ENCODE results near the gene MRPL12.

MRPL12 gene

GRCh38 chr17:81680150-81680549 is 23.0 kb upstream of the MRPL12 start:
- no peak overlapping the region for H3K4me2 ChIP-seq (ENCODE audit: insufficient read depth, low read length)
- H3K4me1 ChIP-seq (ENCODE audit: insufficient read depth, low read length): peaks cover 26% of the 10 kb centered on the region

GRCh38 chr17:81681672-81682071 is 21.5 kb upstream of the MRPL12 start:
- peaks cover 39% of the 10 kb centered on the region for H3K36me3 ChIP-seq (ENCODE audit: insufficient read depth, low read length)
- H2AFZ ChIP-seq (ENCODE audit: low read depth, low read length): no peak overlapping the region
- H3K27me3 ChIP-seq (ENCODE audit: insufficient read depth, low read length, poor library complexity): no peaks in the 10 kb centered on the region
- no peak overlapping the region for H3K27ac ChIP-seq (ENCODE audit: low read length)
- H4K20me1 ChIP-seq (ENCODE audit: insufficient read depth, low read length): peaks cover 35% of the 10 kb centered on the region
- no peak for DNase-seq
- no peak overlapping the region for H3K4me3 ChIP-seq (ENCODE audit: low read depth in 1 of 2, low read length in 2 of 2)
- ATAC-seq (ENCODE audit: insufficient read depth, low read depth): no peak
- H3K79me2 ChIP-seq (ENCODE audit: insufficient read depth, low read length): peaks cover 60% of the 10 kb centered on the region
- peak overlapping the region; percentile 79; the same call in 1 of the 2 replicates for H3K4me2 ChIP-seq (ENCODE audit: insufficient read depth, low read length)
- no peak for TF ChIP-seq CTCF (IDR thresholded peaks at IDR 0.05; ENCODE audit: borderline replicate concordance, extremely low read depth, low read length, poor library complexity, severe bottlenecking)
- no peak for TF ChIP-seq EZH2 (IDR thresholded peaks at IDR 0.05; ENCODE audit: borderline replicate concordance, low read depth, low read length, severe bottlenecking)
- no peak overlapping the region; the same call in 1 of the 2 replicates for H3K9ac ChIP-seq (ENCODE audit: low read depth, low read length)
- H3K4me1 ChIP-seq (ENCODE audit: insufficient read depth, low read length): peaks cover 40% of the 10 kb centered on the region
- no peaks in the 10 kb centered on the region for H3K9me3 ChIP-seq (ENCODE audit: insufficient read depth, low read length, severe bottlenecking)

More at GRCh38 chr17:81680150-81680549, 23.0 kb upstream of the MRPL12 start:
- TF ChIP-seq EZH2 (IDR thresholded peaks at IDR 0.05; ENCODE audit: borderline replicate concordance, low read depth, low read length, severe bottlenecking) (no peak), CTCF (IDR thresholded peaks at IDR 0.05; ENCODE audit: borderline replicate concordance, extremely low read depth, low read length, poor library complexity, severe bottlenecking) (no peak)
- Histone ChIP-seq H3K4me3 (ENCODE audit: low read depth in 1 of 2, low read length in 2 of 2) (no peak overlapping the region), H3K27ac (ENCODE audit: low read length) (no peak overlapping the region), H3K27me3 (ENCODE audit: insufficient read depth, low read length, poor library complexity) (no peaks in the 10 kb centered on the region), H3K36me3 (ENCODE audit: insufficient read depth, low read length) (peaks cover 28% of the 10 kb centered on the region), H3K79me2 (ENCODE audit: insufficient read depth, low read length) (peaks cover 45% of the 10 kb centered on the region), H3K9me3 (ENCODE audit: insufficient read depth, low read length, severe bottlenecking) (no peaks in the 10 kb centered on the region), H3K9ac (ENCODE audit: low read depth, low read length) (no peak overlapping the region), H4K20me1 (ENCODE audit: insufficient read depth, low read length) (peaks cover 22% of the 10 kb centered on the region), H2AFZ (ENCODE audit: low read depth, low read length) (no peak overlapping the region)
- DNase-seq: no peak
- no peak for ATAC-seq (ENCODE audit: insufficient read depth, low read depth)

- Histone ChIP-seq H3K9me3 (ENCODE audit: insufficient read depth, low read length, severe bottlenecking) (no peaks in the 10 kb centered on the region), H3K36me3 (ENCODE audit: insufficient read depth, low read length) (peaks cover 49% of the 10 kb centered on the region), H3K4me1 (ENCODE audit: insufficient read depth, low read length) (peaks cover 46% of the 10 kb centered on the region), H3K27ac (ENCODE audit: low read length) (peak overlapping the region; percentile 86), H3K4me3 (ENCODE audit: low read depth in 1 of 2, low read length in 2 of 2) (peak overlapping the region; percentile 83 to 95), H3K9ac (ENCODE audit: low read depth, low read length) (peak overlapping the region; percentile 97), H2AFZ (ENCODE audit: low read depth, low read length) (peak overlapping the region; percentile 90), H3K4me2 (ENCODE audit: insufficient read depth, low read length) (peak overlapping the region; percentile 79), H4K20me1 (ENCODE audit: insufficient read depth, low read length) (peaks cover 41% of the 10 kb centered on the region), H3K27me3 (ENCODE audit: insufficient read depth, low read length, poor library complexity) (no peaks in the 10 kb centered on the region), H3K79me2 (ENCODE audit: insufficient read depth, low read length) (peaks cover 70% of the 10 kb centered on the region)
- ATAC-seq (ENCODE audit: insufficient read depth, low read depth) (no peak), DNase-seq (no peak)
- TF ChIP-seq CTCF (IDR thresholded peaks at IDR 0.05; ENCODE audit: borderline replicate concordance, extremely low read depth, low read length, poor library complexity, severe bottlenecking) (no peak), EZH2 (IDR thresholded peaks at IDR 0.05; ENCODE audit: borderline replicate concordance, low read depth, low read length, severe bottlenecking) (no peak)
Observed at GRCh38 chr17:81682565-81683207, 20.5 kb upstream of the MRPL12 start.
